ENCODE results near the gene PALM3.
A peak's percentile ranks its signal among the peaks of the same experiment; 100 is the strongest.

PALM3 gene

GRCh38 chr19:14061751-14062557 is at the start of gene PALM3:
Gene PALM3, minus strand, starts transcription at chr19:14062076. Its CDS starts 96 bp downstream, at chr19:14061980.
- DNase-seq (ENCODE audit: low read depth in 2 of 2): no peak

GRCh38 chr19:14111486-14111885 is 49.6 kb upstream of the PALM3 start:
- no peak for DNase-seq (ENCODE audit: low read depth in 2 of 2)

GRCh38 chr19:14110650-14111049 is 48.8 kb upstream of the PALM3 start:
- no peak for DNase-seq (ENCODE audit: low read depth in 2 of 2)

GRCh38 chr19:14107581-14108461 is 45.9 kb upstream of the PALM3 start:
- no peak for DNase-seq (ENCODE audit: low read depth in 2 of 2)

GRCh38 chr19:14106840-14107239 is 45.0 kb upstream of the PALM3 start:
- DNase-seq (ENCODE audit: low read depth in 2 of 2): no peak

- DNase-seq (ENCODE audit: low read depth in 2 of 2): no peak
These were observed 43.8 kb upstream of the PALM3 start for GRCh38 chr19:14105680-14106079.

GRCh38 chr19:14103310-14103709 is 41.4 kb upstream of the PALM3 start:
- DNase-seq (ENCODE audit: low read depth in 2 of 2): no peak

- no peak for DNase-seq (ENCODE audit: low read depth in 2 of 2)
These were observed 40.9 kb upstream of the PALM3 start for GRCh38 chr19:14102756-14103155.

- DNase-seq (ENCODE audit: low read depth in 2 of 2): no peak
These were observed 40.3 kb upstream of the PALM3 start for GRCh38 chr19:14102102-14102696.

GRCh38 chr19:14101003-14101545 is 39.2 kb upstream of the PALM3 start:
- no peak for DNase-seq (ENCODE audit: low read depth in 2 of 2)

GRCh38 chr19:14097532-14098151 is 35.8 kb upstream of the PALM3 start:
- DNase-seq (ENCODE audit: low read depth in 2 of 2): no peak

- no peak for DNase-seq (ENCODE audit: low read depth in 2 of 2)
These were observed 34.6 kb upstream of the PALM3 start for GRCh38 chr19:14096272-14096992.

GRCh38 chr19:14094854-14095253 is 33.0 kb upstream of the PALM3 start:
- DNase-seq (ENCODE audit: low read depth in 2 of 2): no peak

GRCh38 chr19:14093117-14093823 is 31.4 kb upstream of the PALM3 start:
- DNase-seq (ENCODE audit: low read depth in 2 of 2): no peak

GRCh38 chr19:14091813-14092462 is 30.1 kb upstream of the PALM3 start:
- DNase-seq (ENCODE audit: low read depth in 2 of 2): no peak

- no peak for DNase-seq (ENCODE audit: low read depth in 2 of 2)
These were observed 29.4 kb upstream of the PALM3 start for GRCh38 chr19:14091081-14091812.

GRCh38 chr19:14090509-14091080 is 28.7 kb upstream of the PALM3 start, which contains the start of gene SAMD1:
Gene SAMD1, minus strand, starts transcription at chr19:14090751.
- DNase-seq (ENCODE audit: low read depth in 2 of 2): peak; percentile 69 to 73

- no peak for DNase-seq (ENCODE audit: low read depth in 2 of 2)
These were observed 28.0 kb upstream of the PALM3 start for GRCh38 chr19:14089662-14090508.

Data from stimulated activated CD4-positive, alpha-beta T cell treated with anti-CD3 and anti-CD28 coated beads, Interleukin-1b, Interleukin-23, amount 100 ng/mL, for 1 hour (primary cell).